DMS153 (cell line): ENCODE results near the gene CPD.
A peak's percentile ranks its signal among the peaks of the same experiment; 100 is the strongest.

ENCODE experiments used
- DNase-seq: peaks from one replicate; lab custom pipeline; 2025; lab: John Stamatoyannopoulos, UW

CPD gene

GRCh38 chr17:30354701-30355100 lies 24.0 kb upstream of the CPD start:
- DNase-seq: no peak

- no peak for DNase-seq
Measured at GRCh38 chr17:30357476-30357875, 21.3 kb upstream of the CPD start.

- no peak for DNase-seq
Measured at GRCh38 chr17:30358055-30358760, 20.5 kb upstream of the CPD start.

- no peak for DNase-seq
Measured at GRCh38 chr17:30360086-30360808, 18.5 kb upstream of the CPD start.

GRCh38 chr17:30361766-30362279 lies 16.9 kb upstream of the CPD start:
- DNase-seq: no peak

- no peak for DNase-seq
Measured at GRCh38 chr17:30363715-30364202, 15.0 kb upstream of the CPD start.

GRCh38 chr17:30366536-30366935 lies 12.2 kb upstream of the CPD start:
- DNase-seq: no peak

- DNase-seq: peak; percentile 82
Measured at GRCh38 chr17:30368912-30369720, 9.6 kb upstream of the CPD start.

- DNase-seq: no peak
Measured at GRCh38 chr17:30369995-30370394, 8.7 kb upstream of the CPD start.

GRCh38 chr17:30372755-30373154 lies 6.0 kb upstream of the CPD start:
- DNase-seq: no peak

- no peak for DNase-seq
Measured at GRCh38 chr17:30375661-30376060, 3.1 kb upstream of the CPD start.

- peak; percentile 86 for DNase-seq
Measured at GRCh38 chr17:30376621-30377452, 1.9 kb upstream of the CPD start.

- no peak for DNase-seq
Measured at GRCh38 chr17:30377574-30378240, 1.0 kb upstream of the CPD start.

- no peak for DNase-seq
Measured at GRCh38 chr17:30378241-30378824, 394 bp upstream of the CPD start.

- no peak for DNase-seq
Measured at GRCh38 chr17:30379303-30379902, 676 bp downstream of the CPD start.

- DNase-seq: no peak
Measured at GRCh38 chr17:30379903-30380381, 1.2 kb downstream of the CPD start.

- no peak for DNase-seq
Measured at GRCh38 chr17:30380643-30381339, 2.1 kb downstream of the CPD start.

GRCh38 chr17:30381340-30381659 lies 2.6 kb downstream of the CPD start:
- no peak for DNase-seq

GRCh38 chr17:30382345-30382744 lies 3.6 kb downstream of the CPD start:
- DNase-seq: no peak
